HG03060 (cell line): ENCODE data around the gene GBGT1.
A peak's percentile ranks its signal among the peaks of the same experiment; 100 is the strongest.

ENCODE experiments used
- ATAC-seq: cut with Tn5 transposase; IDR thresholded peaks from one replicate; pipeline ENCODE4 v1.9.1; 2021; ENCODE audit warnings: low read depth, moderate number of reproducible peaks; ENCODE audit not compliant: unreplicated experiment

The GBGT1 gene

DNA sequence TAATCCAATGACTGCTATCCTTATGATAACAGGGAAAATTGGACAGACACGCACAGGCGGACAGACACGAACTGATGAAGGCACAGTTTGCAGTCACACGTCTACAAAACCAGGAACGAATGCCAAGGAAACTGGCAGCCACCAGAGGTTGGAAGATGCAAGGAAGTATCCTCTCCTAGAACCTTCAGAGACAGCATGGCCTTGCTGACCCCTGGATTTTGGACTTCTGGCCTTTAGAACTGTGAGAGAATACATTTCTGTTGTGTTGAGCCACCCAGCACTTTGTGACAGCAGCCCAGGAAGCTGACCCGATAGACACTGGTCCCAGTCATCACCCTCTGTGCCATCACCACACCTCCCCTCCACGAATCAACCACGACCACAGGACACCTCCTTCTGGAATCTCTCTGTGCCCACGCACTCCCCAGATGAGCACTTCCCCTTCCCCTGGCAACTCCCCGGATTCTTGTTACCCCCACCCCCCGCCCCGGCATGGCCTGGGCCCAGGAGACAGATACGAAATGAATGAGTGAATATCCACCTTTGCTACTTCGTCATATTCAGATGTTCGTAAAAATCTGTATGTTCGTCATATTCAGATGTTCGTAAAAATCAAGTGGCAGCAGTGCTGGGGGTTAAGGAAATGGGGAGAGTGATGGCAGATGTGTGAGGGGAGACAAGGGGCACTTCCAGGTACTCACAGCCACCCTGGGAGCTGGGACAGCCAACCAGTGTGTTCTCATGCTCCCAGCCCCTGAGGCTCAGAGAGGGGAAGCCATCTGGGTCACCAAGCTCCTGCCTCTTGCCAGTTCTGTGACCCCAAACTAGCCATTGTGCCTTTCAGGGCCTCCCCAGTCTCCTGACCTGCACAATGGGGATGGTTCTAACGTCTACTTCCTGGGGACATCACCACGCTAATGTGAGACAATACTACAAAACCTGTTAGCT is 18.5 kb downstream of the GBGT1 start:
- no peak for ATAC-seq

DNA sequence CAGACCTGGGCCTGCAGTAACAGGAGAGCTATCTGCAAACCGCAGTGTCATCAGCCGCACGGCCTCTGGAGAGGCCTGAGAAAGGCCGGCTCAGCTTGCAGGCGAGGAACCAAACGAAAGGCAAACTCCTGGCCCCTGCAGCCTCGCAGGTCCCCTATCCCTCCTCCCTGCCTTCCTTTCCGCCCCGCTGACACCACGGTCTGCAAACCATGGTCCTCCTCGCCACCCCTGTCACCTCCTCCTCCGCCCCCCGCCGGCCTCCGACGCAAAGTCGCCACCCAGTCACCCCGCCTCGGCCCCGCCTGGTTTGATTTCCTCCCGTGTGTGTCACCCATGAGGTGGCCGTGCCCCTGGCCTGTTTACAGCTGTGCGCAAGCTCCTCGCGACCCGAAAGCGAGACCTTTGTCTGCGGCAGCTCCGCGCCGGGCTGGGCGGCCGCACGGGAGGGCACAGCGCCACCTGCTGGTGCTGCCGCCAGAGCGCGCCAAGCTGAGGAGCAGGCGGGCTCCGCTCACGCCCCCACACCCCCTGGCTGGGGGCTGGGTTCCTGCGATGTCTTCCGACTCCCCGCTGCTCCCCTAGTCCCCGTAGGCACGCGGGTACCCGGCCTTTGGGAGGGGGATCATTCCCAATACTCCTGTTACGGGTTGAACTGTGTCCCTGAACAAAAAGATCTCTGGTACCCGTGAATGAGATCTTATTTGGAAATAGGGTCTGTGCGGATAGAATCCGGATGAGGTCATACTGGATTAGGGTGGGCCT is 19.4 kb downstream of the GBGT1 start:
- peak; percentile 48 for ATAC-seq

DNA sequence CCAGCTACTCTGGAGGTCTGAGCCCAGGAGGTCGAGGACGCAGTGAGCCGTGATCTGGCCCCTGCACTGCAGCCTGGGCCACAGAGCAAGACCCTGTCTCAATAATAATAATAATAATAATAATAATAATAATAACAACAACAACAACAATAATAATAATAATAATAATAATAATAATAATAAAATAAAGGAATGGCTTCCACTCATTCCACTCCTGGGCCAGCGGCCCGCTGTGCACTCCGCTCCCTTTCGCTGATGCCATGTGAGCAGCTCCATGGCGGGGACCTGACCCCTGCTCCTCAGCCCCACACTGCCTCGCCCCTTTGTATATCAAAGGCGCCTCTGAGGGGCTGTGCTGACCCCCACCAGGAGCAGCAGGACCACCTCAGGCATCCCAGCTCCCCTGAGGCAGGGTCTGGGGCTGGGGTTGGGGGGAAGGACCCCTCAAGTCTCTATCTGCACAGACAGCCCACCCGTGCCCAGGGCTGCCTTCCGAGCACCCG is 20.0 kb downstream of the GBGT1 start:
- ATAC-seq = no peak

GRCh38 chr9:133142684-133143622 is 20.8 kb downstream of the GBGT1 start:
- no peak for ATAC-seq

DNA sequence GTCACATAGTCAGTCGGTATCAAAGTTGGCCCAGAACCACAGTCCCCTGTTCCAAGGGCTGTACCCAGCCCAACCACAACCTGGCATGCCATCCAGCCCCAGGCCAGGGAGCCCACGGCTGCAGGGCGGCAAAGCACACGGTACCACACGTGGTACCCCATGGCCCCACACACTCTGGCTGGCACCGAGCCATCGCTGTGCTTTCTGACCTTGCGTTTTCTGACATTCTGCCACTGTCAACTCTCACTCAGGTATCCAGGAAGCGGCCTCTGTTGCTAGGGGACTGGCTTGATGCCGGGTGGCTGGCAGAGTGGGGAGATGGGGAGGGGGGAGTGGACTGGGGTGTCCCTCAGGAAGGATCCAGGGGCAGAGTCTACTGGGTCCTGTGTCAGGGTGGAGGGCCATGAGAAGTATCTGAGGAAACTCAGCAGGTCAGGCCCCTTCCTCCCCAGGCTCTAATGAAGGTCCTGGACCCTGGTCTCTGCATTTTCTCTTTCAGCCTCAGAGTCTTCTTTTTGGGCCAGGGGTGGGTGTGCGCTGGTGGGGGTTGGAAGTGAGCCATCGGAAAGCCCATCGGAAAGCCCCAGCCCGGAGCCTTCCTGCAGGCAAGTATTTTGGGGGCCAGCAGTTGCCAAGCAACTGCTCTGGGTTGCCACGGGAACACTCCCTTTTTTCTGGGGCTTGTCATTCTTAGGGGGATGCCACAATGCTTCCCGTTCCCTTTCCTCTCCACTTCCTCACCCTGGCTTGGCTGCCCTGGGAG is 21.7 kb downstream of the GBGT1 start:
- ATAC-seq = no peak

- ATAC-seq = no peak
These were observed 23.1 kb downstream of the GBGT1 start for GRCh38 chr9:133140606-133141005.

DNA sequence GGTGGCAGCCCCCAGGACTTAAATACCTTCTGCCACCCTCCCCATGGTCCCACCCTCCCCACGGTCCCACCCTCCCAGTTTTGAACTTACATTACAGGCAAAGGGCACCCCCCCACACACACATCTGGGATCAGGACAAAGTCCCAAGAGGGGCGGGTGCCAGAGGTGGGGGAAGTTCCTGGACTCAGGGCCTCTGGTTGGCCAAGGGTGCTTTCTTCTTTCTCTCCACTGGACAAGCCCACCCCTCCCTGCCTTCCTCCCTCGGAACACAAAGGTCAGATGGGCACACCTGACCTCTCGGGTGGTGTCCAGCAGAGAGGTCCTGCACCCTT is 23.6 kb downstream of the GBGT1 start:
- ATAC-seq = no peak

GRCh38 chr9:133139246-133140173 is 24.2 kb downstream of the GBGT1 start:
- no peak for ATAC-seq

DNA sequence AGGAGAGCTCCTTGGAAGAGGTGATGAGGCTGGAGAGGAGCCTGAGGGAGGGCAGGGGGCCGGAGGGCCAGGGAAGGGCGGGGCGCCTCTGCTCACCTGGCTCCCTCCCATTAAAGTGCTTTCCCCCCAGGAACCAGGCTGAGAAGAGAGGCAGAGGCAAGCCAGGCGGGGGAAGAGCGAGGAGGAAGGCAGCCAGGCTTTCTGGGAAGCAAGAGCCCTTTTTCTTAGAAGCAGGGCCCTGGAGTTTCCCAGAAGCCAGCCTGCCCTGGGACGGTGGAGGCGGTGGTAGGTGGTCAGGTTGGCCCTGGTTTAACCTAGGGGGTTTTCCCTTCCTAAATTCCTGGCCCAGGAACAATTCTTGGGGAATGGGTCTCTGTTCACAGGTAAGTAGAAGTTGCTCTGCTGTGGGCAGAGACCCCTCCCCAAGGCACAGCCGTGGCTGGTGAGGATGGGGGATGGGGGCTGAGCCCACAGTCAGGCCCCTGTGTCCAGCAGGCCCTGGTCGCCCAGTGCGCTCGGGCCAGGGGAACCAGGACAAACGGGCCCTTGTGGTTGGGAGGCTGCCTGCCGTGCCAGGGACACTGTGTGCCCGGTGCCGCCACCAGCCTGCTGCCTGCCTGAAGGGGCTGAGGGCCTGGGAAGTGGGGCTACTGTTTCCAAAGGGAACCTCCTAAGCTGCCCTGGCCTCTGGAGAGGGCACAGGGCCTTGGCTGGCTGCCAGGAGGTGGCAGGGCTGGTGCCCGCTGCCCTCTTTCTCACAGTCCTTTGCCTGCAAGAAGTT is 26.1 kb downstream of the GBGT1 start:
- ATAC-seq = no peak

DNA sequence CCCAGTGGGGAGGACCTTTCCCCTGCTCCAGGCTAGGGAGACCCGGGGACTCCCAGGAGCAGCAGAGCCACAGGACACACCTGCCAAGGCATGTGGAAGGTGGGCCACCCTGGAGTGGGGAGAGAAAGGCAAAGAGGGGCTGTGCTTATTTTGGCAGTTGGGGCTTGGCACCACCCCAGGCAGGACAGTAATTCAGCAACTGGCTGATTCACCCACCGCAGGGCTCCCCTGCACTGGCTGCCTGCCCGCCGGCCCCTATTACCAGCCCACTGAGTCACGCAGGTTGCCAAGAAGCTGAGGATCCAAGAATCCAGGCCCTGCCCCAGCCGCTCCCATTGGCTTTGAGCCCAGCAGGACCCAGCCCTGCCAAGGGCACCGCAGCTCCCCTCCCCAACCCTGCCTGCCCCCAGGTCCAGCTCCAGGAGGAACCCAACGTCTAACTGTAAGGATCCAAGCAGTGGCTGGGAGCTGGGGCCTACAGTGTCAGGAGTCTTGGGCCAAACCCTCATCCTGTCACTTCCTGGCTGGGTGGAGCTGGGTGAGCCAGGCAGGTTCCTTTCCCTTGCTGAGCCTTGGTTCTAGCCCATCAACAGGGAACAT is 28.5 kb downstream of the GBGT1 start:
- no peak for ATAC-seq

- no peak for ATAC-seq
These were observed 29.1 kb downstream of the GBGT1 start for GRCh38 chr9:133134388-133135145.

- peak; percentile 80 for ATAC-seq
These were observed 29.9 kb downstream of the GBGT1 start for GRCh38 chr9:133133681-133134387.

- ATAC-seq = no peak
These were observed 31.5 kb downstream of the GBGT1 start for GRCh38 chr9:133132174-133132573.

DNA sequence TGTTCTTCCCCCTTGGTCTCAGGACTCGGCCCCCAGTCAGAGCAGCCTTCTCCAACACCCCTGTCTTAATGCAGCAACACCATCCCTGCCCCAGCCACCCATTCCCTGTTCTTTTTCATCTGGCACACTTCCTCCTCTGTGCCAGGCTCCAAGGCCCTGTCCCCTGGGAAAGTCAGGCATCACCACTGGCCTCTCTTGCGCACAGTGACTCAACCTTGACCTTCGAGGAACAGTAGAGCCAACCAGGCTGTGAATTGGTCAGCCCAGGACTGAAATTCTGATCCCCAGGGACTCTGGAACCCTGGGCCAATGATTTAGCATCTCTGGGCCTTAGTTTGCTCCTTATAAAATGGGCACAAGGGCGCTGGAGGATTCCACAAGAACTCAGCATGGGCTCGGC is 32.2 kb downstream of the GBGT1 start:
- ATAC-seq = no peak

DNA sequence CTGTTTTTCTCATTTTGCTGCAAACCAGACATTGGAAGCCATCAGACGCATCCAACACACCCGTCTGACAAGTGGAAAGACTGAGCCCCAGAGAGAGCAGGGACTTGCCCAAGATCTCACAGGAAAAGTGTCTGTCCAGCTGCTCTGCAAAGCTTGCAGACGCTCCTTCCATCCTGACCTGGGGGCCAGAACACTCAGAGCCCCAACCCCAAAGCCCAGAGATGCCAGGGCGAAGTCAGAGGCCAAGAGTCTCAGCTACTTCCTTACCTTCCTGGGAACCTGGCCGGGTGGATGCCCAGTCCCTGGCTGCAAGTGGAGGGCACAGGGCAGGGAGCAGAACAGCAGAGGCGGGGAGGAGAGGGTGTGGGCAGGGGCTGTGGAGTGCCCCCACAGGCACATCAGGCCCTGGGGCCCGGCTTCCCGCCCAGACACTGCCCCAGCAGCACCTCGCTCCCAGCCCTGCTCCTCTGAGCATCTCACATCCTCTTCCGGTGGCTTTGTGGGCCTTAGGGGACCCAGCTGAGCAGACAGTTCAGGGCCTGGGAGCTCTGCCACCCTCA is 32.9 kb downstream of the GBGT1 start:
- ATAC-seq = no peak
